Measurements from ENCODE around the gene KPRP.

DNA sequence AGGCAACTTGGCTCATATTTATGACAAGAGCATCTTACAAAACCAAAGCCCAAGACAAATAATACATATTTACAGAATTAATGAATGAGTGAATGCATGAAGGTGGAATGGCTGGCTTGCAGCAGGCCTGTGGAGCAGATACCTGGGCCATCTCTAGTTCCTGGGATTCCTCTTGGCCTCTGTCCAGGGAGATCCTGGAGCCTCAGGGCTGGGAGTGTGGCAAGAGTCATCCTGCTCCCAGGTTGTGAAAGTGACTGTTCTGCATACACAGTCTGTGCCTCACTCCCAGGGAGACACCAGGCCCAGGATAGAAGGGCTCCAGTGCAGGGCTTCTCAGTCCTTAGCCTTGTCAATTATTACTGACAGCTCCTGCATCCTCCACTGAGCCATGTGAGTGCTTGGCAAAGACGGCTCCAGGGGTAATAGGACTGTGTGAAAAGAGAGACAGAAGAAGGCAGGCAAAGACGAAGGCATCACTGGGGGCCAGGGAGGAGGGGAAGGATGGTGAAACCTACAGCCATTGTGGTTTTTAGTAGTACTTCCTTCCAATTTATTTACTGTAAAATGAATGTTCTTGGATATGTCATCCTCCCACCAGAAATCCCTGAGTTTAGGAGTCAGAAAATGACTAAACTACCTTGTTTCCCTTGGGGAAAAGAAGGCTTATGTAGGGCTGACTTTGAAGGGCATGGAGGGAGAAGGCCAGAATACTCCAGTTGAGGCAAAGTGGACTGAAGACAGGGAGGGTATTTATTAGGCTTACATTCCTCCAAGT is 14.3 kb upstream of the KPRP start:
- no peak for TF ChIP-seq POLR2AphosphoS5 (IDR thresholded peaks at IDR 0.05)
- TF ChIP-seq, protein P1, sequence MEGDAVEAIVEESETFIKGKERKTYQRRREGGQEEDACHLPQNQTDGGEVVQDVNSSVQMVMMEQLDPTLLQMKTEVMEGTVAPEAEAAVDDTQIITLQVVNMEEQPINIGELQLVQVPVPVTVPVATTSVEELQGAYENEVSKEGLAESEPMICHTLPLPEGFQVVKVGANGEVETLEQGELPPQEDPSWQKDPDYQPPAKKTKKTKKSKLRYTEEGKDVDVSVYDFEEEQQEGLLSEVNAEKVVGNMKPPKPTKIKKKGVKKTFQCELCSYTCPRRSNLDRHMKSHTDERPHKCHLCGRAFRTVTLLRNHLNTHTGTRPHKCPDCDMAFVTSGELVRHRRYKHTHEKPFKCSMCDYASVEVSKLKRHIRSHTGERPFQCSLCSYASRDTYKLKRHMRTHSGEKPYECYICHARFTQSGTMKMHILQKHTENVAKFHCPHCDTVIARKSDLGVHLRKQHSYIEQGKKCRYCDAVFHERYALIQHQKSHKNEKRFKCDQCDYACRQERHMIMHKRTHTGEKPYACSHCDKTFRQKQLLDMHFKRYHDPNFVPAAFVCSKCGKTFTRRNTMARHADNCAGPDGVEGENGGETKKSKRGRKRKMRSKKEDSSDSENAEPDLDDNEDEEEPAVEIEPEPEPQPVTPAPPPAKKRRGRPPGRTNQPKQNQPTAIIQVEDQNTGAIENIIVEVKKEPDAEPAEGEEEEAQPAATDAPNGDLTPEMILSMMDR (IDR thresholded peaks at IDR 0.05) = no peak
- TF ChIP-seq POLR2A (IDR thresholded peaks at IDR 0.05) = no peak
- TF ChIP-seq EP300 (IDR thresholded peaks at IDR 0.05) = no peak
